ENCODE measurements around the gene E2F7. TPM values are rescaled to one million over a fixed set of nuclear protein-coding genes. Genes with fewer than 3 reads are reported as not detected.
"Not testable (repeated sequence)": the region's sequence is repeated elsewhere in the genome, so short reads cannot be mapped to it uniquely, and the experiment has no call there.

The E2F7 gene
- total RNA-seq, 4 donors from 2014 or later = 1.2 to 17.3 (median 3.7) TPM

DNA sequence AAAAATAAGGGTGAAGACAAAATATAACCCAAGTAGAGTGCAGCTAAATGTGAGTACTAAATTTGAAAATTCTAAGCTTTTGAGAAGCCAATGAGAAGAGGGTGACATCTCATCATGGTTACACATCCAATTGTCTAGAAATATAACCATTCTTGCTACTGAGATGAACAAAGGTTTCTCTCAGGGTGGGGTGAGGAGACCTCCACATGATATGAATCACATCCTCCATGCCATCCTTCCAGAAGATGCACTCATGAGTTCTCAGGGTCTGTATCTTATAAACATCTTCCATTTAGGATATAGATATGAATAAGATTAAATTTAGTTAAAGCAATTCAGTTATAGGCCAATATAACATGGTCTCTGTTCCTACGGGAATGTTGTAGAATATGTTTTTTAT lies 38.9 kb upstream of the E2F7 start:
- no peak for TF ChIP-seq POLR2A (IDR thresholded peaks at IDR 0.05)
- TF ChIP-seq, protein P1, sequence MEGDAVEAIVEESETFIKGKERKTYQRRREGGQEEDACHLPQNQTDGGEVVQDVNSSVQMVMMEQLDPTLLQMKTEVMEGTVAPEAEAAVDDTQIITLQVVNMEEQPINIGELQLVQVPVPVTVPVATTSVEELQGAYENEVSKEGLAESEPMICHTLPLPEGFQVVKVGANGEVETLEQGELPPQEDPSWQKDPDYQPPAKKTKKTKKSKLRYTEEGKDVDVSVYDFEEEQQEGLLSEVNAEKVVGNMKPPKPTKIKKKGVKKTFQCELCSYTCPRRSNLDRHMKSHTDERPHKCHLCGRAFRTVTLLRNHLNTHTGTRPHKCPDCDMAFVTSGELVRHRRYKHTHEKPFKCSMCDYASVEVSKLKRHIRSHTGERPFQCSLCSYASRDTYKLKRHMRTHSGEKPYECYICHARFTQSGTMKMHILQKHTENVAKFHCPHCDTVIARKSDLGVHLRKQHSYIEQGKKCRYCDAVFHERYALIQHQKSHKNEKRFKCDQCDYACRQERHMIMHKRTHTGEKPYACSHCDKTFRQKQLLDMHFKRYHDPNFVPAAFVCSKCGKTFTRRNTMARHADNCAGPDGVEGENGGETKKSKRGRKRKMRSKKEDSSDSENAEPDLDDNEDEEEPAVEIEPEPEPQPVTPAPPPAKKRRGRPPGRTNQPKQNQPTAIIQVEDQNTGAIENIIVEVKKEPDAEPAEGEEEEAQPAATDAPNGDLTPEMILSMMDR (IDR thresholded peaks at IDR 0.05) = no peak
- H3K9me3 ChIP-seq = no peaks in the 10 kb centered on the region

DNA sequence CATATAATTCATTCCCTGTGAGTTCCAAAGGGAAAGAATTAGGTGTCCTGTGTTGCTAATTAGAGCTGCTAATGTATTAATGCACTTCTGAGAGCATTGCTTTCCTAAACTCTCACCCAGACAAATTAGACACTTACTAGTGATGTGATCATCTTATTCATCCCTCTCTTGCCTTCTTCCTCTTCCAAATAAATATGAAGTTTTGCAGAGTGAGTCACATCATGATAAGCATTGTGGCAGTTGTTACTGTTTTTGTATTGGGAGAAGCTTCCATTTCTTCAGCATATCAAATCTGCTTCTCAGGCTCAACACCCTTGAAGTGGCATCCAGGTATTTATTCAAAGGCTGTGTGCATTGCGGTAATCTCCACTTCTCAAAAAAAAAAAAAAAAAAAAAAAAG lies 37.3 kb upstream of the E2F7 start:
- no peaks in the 10 kb centered on the region for H3K9me3 ChIP-seq
- no peaks in the 10 kb centered on the region for H3K27me3 ChIP-seq
- H3K27ac ChIP-seq = no peak overlapping the region
- H3K36me3 ChIP-seq = no peaks in the 10 kb centered on the region
- no peak for DNase-seq
- H3K4me1 ChIP-seq = no peaks in the 10 kb centered on the region
- no peak overlapping the region for H3K4me3 ChIP-seq
- TF ChIP-seq, protein P1 (IDR thresholded peaks at IDR 0.05) = no peak
- TF ChIP-seq POLR2A (IDR thresholded peaks at IDR 0.05) = no peak

More for the DNA sequence above, 38.9 kb upstream of the E2F7 start:
- Histone ChIP-seq H3K27me3 (no peaks in the 10 kb centered on the region), H3K4me1 (no peaks in the 10 kb centered on the region), H3K36me3 (no peaks in the 10 kb centered on the region), H3K4me3 (no peak overlapping the region), H3K27ac (no peak overlapping the region)
- DNase-seq = no peak

DNA sequence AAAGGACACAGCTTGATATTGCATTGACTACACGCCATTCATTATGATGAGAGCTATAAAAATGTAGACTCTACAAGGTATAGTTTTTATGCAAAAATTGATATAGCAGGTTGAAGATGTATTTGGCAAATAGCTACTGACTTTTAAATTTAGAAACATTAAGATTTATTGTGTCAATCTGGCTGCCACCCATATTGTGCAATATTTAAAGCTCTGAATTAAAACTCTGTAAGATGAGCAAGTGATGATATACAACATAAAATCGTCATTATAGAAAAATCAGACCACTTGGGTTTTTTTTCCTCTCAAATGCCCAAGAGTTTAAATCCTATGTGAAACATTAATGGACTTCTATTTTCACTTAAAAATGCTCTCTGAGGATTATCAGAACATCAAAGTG lies 36.8 kb upstream of the E2F7 start:
- H3K9me3 ChIP-seq = no peaks in the 10 kb centered on the region
- H3K4me1 ChIP-seq = no peaks in the 10 kb centered on the region
- no peaks in the 10 kb centered on the region for H3K36me3 ChIP-seq
- no peak for DNase-seq
- no peak overlapping the region for H3K27ac ChIP-seq
- no peaks in the 10 kb centered on the region for H3K27me3 ChIP-seq
- no peak overlapping the region for H3K4me3 ChIP-seq
- no peak for TF ChIP-seq POLR2A (IDR thresholded peaks at IDR 0.05)
- TF ChIP-seq, protein P1 (IDR thresholded peaks at IDR 0.05) = no peak

DNA sequence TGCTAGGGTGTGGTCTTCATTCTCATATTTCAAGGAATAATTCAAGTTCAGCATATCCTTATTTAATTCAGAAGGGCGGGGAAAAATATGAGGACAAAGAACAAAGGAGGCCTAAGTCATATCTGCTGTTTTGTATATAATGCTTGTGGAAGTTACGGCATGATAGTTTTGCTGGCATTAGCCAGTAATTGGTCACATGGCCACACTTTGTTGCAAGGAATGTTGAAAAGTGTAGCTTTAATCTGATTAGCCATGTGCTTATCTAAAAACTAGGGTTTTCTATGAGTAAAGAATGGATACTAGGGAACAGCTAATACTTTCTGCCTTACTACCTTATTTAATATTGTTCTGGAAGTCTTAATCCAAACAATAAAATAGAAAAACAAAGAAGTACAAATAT lies 34.4 kb upstream of the E2F7 start:
- no peak for TF ChIP-seq POLR2A (IDR thresholded peaks at IDR 0.05)
- TF ChIP-seq, protein P1 (IDR thresholded peaks at IDR 0.05) = no peak
- H3K27ac ChIP-seq = no peak overlapping the region

DNA sequence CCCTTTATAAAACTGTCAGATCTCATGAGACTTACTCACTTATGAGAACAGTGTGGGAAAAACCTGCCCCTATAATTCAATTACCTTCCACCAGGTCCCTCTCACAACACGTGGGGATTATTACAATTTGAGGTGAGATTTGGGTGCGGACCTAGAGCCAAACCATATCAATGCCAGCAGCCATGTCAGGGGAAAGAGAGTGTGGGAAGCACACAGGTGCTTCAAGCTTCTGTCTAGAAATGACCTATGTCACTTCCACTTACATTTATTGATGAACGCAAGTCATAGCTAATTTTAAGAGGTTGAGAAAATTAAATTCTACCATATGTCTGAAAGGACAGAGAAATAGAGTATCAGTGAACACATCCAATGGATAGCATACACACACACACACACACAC lies 32.5 kb upstream of the E2F7 start:
- no peak overlapping the region for H3K27ac ChIP-seq
- no peak for DNase-seq
- TF ChIP-seq, protein P1 (IDR thresholded peaks at IDR 0.05) = no peak
- no peak for TF ChIP-seq POLR2A (IDR thresholded peaks at IDR 0.05)
- H3K9me3 ChIP-seq = no peaks in the 10 kb centered on the region
- no peak overlapping the region for H3K4me3 ChIP-seq
- H3K27me3 ChIP-seq = no peaks in the 10 kb centered on the region
- no peaks in the 10 kb centered on the region for H3K36me3 ChIP-seq
- H3K4me1 ChIP-seq = no peaks in the 10 kb centered on the region

More for the DNA sequence above, 34.4 kb upstream of the E2F7 start:
- no peaks in the 10 kb centered on the region for H3K9me3 ChIP-seq
- DNase-seq = no peak
- no peaks in the 10 kb centered on the region for H3K4me1 ChIP-seq
- H3K36me3 ChIP-seq = no peaks in the 10 kb centered on the region
- H3K4me3 ChIP-seq = no peak overlapping the region
- H3K27me3 ChIP-seq = no peaks in the 10 kb centered on the region

DNA sequence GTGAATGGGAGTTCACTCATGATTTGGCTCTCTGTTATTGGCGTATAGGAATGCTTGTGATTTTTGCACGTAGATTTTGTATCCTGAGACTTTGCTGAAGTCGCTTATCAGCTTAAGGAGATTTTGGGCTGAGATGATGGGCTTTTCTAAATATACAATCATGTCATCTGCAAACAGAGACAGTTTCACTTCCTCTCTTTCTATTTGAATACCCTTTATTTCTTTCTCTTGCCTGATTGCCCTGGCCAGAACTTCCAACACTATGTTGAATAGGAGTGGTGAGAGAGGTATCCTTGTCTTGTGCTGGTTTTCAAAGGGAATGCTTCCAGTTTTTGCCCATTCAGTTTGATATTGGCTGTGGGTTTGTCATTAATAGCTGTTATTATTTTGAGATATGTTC lies 26.9 kb upstream of the E2F7 start:
- not testable (repeated sequence) for H3K9me3 ChIP-seq, H3K4me3 ChIP-seq, DNase-seq, H3K27me3 ChIP-seq, H3K27ac ChIP-seq, H3K36me3 ChIP-seq, H3K4me1 ChIP-seq
